ENCODE measurements around the gene PDIA2. TPM values are rescaled to one million over a fixed set of nuclear protein-coding genes. Genes with fewer than 3 reads are reported as not detected.
"Not testable (repeated sequence)": the region's sequence is repeated elsewhere in the genome, so short reads cannot be mapped to it uniquely, and the experiment has no call there.

PDIA2 gene
- 0.74 TPM in 1 of 2 replicates, not detected in the other for total RNA-seq (2014; rRNA removed; shearing (Covaris generic); ENCODE audit: low replicate concordance)

- no peak for DNase-seq (ENCODE audit: low read depth)
- in situ Hi-C loops (cut with HindIII; ENCODE audit: low pct_unique_long_range_greater_than_20kb, low sequenced_read_pairs), result no loop called here
These were observed at the start of gene PDIA2 for GRCh38 chr16:283033-283805. TSS of gene PDIA2 (plus strand) at chr16:283164. CDS start at chr16:283170, 6 bp downstream.

- in situ Hi-C loops (cut with HindIII; ENCODE audit: low pct_unique_long_range_greater_than_20kb, low sequenced_read_pairs), result no loop called here
- peak; percentile 98 for DNase-seq (ENCODE audit: low read depth)
These were observed 48.3 kb upstream of the PDIA2 start, which contains the start of gene FAM234A for GRCh38 chr16:234468-235305. TSS of gene FAM234A (plus strand) at chr16:234821. CDS start at chr16:254414, 19,593 bp downstream.

GRCh38 chr16:239948-240277 is 43.1 kb upstream of the PDIA2 start:
- in situ Hi-C loops (cut with HindIII; ENCODE audit: low pct_unique_long_range_greater_than_20kb, low sequenced_read_pairs), result no loop called here

GRCh38 chr16:240559-240958 is 42.4 kb upstream of the PDIA2 start:
- in situ Hi-C loops (cut with HindIII; ENCODE audit: low pct_unique_long_range_greater_than_20kb, low sequenced_read_pairs), result no loop called here
- DNase-seq (ENCODE audit: low read depth), result no peak

More at GRCh38 chr16:239948-240277, 43.1 kb upstream of the PDIA2 start:
- DNase-seq (ENCODE audit: low read depth), result no peak

- DNase-seq (ENCODE audit: low read depth), result peak; percentile 68
- in situ Hi-C loops (cut with HindIII; ENCODE audit: low pct_unique_long_range_greater_than_20kb, low sequenced_read_pairs), result no loop called here
These were observed 40.7 kb upstream of the PDIA2 start for GRCh38 chr16:242281-242680.

GRCh38 chr16:243348-243747 is 39.6 kb upstream of the PDIA2 start:
- in situ Hi-C loops (cut with HindIII; ENCODE audit: low pct_unique_long_range_greater_than_20kb, low sequenced_read_pairs), result no loop called here
- no peak for DNase-seq (ENCODE audit: low read depth)

- in situ Hi-C loops (cut with HindIII; ENCODE audit: low pct_unique_long_range_greater_than_20kb, low sequenced_read_pairs), result no loop called here
- no peak for DNase-seq (ENCODE audit: low read depth)
These were observed 37.9 kb upstream of the PDIA2 start for GRCh38 chr16:245105-245504.

GRCh38 chr16:247027-247426 is 35.9 kb upstream of the PDIA2 start:
- no peak for DNase-seq (ENCODE audit: low read depth)
- in situ Hi-C loops (cut with HindIII; ENCODE audit: low pct_unique_long_range_greater_than_20kb, low sequenced_read_pairs), result no loop called here

- in situ Hi-C loops (cut with HindIII; ENCODE audit: low pct_unique_long_range_greater_than_20kb, low sequenced_read_pairs), result no loop called here
- no peak for DNase-seq (ENCODE audit: low read depth)
These were observed 33.5 kb upstream of the PDIA2 start for GRCh38 chr16:249431-249830.

GRCh38 chr16:252366-253337 is 30.3 kb upstream of the PDIA2 start:
- in situ Hi-C loops (cut with HindIII; ENCODE audit: low pct_unique_long_range_greater_than_20kb, low sequenced_read_pairs), result no loop called here

GRCh38 chr16:253833-254232 is 29.1 kb upstream of the PDIA2 start:
- in situ Hi-C loops (cut with HindIII; ENCODE audit: low pct_unique_long_range_greater_than_20kb, low sequenced_read_pairs), result no loop called here
- DNase-seq (ENCODE audit: low read depth), result no peak

More at GRCh38 chr16:252366-253337, 30.3 kb upstream of the PDIA2 start:
- no peak for DNase-seq (ENCODE audit: low read depth)

- in situ Hi-C loops (cut with HindIII; ENCODE audit: low pct_unique_long_range_greater_than_20kb, low sequenced_read_pairs), result no loop called here
- DNase-seq (ENCODE audit: low read depth), result no peak
These were observed 28.5 kb upstream of the PDIA2 start for GRCh38 chr16:254461-254860.

- in situ Hi-C loops (cut with HindIII; ENCODE audit: low pct_unique_long_range_greater_than_20kb, low sequenced_read_pairs), result no loop called here
- DNase-seq (ENCODE audit: low read depth), result no peak
These were observed 27.8 kb upstream of the PDIA2 start for GRCh38 chr16:255183-255582.

- in situ Hi-C loops (cut with HindIII; ENCODE audit: low pct_unique_long_range_greater_than_20kb, low sequenced_read_pairs); DNase-seq (ENCODE audit: low read depth): not testable (repeated sequence)
These were observed 24.9 kb upstream of the PDIA2 start for GRCh38 chr16:258091-258490.

GRCh38 chr16:259226-259625 is 23.7 kb upstream of the PDIA2 start:
- DNase-seq (ENCODE audit: low read depth), result no peak
- in situ Hi-C loops (cut with HindIII; ENCODE audit: low pct_unique_long_range_greater_than_20kb, low sequenced_read_pairs), result no loop called here

GRCh38 chr16:259814-260253 is 23.1 kb upstream of the PDIA2 start:
- in situ Hi-C loops (cut with HindIII; ENCODE audit: low pct_unique_long_range_greater_than_20kb, low sequenced_read_pairs), result no loop called here
- no peak for DNase-seq (ENCODE audit: low read depth)

GRCh38 chr16:260326-260725 is 22.6 kb upstream of the PDIA2 start:
- in situ Hi-C loops (cut with HindIII; ENCODE audit: low pct_unique_long_range_greater_than_20kb, low sequenced_read_pairs), result no loop called here
- no peak for DNase-seq (ENCODE audit: low read depth)

- no peak for DNase-seq (ENCODE audit: low read depth)
These were observed 21.8 kb upstream of the PDIA2 start for GRCh38 chr16:261031-261691.

More at GRCh38 chr16:261031-261691, 21.8 kb upstream of the PDIA2 start:
- in situ Hi-C loops (cut with HindIII; ENCODE audit: low pct_unique_long_range_greater_than_20kb, low sequenced_read_pairs), result no loop called here

Measured in Caki2 (cell line).